IMR-90 (cell line): ENCODE measurements around the gene ATP13A5. TPM values are rescaled to one million over a fixed set of nuclear protein-coding genes. Genes with fewer than 3 reads are reported as not detected.

Experiments
- ATAC-seq: fragments of 200-7000 bp; cut with Tn5 transposase; 2 replicates; pipeline ENCODE4 v1.9.1; 2020; ENCODE audit warnings: low read depth, mild to moderate bottlenecking, moderate library complexity
- BruUV-seq: library from RNA; stranded (reverse); fragments of 400-500 nt; replicated peaks from 2 replicates; lab custom pipeline; 2021; lab: Mats Ljungman, UMichigan
- CTCF ChIA-PET: fragments of 300-600 bp; formaldehyde crosslinking; extraction: SDS; loops from one replicate; lab custom pipeline; 2021; ENCODE audit warnings: antibody characterized with exemption; lab: Yijun Ruan, JAX
- POLR2A ChIA-PET: fragments of 300-600 bp; sonication (Branson Sonifier 250); formaldehyde crosslinking; loops from one replicate; lab custom pipeline; 2022; ENCODE audit warnings: antibody characterized with exemption; ENCODE audit not compliant: unreplicated experiment; lab: Charles Lee
- DNase-seq: peaks from one replicate; pipeline ENCODE4 v3.0.0; 2013
- H2AFZ ChIP-seq: replicated peaks from 2 replicates; pipeline ENCODE3; 2013; ENCODE audit warnings: low read length, mild to moderate bottlenecking; ENCODE audit not compliant: poor library complexity
- H2AK5ac ChIP-seq: 2 replicates; pipeline ENCODE4 v1.6.1; 2013; ENCODE audit warnings: low read depth, low read length, inconsistent platforms
- H2AK9ac ChIP-seq: replicated peaks from 2 replicates; pipeline ENCODE3; 2013; ENCODE audit warnings: mild to moderate bottlenecking, low read depth, low read length, moderate library complexity; ENCODE audit not compliant: poor library complexity
- H2BK120ac ChIP-seq: 2 replicates; pipeline ENCODE4 v1.6.1; 2013; ENCODE audit warnings: low read depth, low read length, inconsistent platforms
- H2BK15ac ChIP-seq: 3 replicates; pipeline ENCODE4 v1.6.1; 2013; ENCODE audit warnings: low read depth, low read length, inconsistent platforms
- H2BK20ac ChIP-seq: 2 replicates; pipeline ENCODE4 v1.6.1; 2013; ENCODE audit warnings: low read depth, mild to moderate bottlenecking, inconsistent platforms, low read length, moderate library complexity
- H2BK5ac ChIP-seq: 2 replicates; pipeline ENCODE4 v1.6.1; 2013; ENCODE audit warnings: mild to moderate bottlenecking, low read depth, low read length, inconsistent platforms; ENCODE audit not compliant: poor library complexity, severe bottlenecking
- H3K14ac ChIP-seq: replicated peaks from 2 replicates; pipeline ENCODE4 v1.6.1; 2013; ENCODE audit warnings: low read depth, low read length, inconsistent platforms
- H3K18ac ChIP-seq: 2 replicates; pipeline ENCODE4 v1.6.1; 2013; ENCODE audit warnings: low read depth, low read length, control low read depth
- H3K23ac ChIP-seq: 2 replicates; pipeline ENCODE4 v1.6.1; 2013; ENCODE audit warnings: low read depth, low read length, inconsistent platforms
- H3K27ac ChIP-seq: 2 replicates; pipeline ENCODE4 v1.5.1; 2013; ENCODE audit warnings: mild to moderate bottlenecking, control low read depth, low read length; ENCODE audit not compliant: insufficient read depth
- H3K27me3 ChIP-seq: 2 replicates; pipeline ENCODE4 v1.6.1; 2013; ENCODE audit warnings: low read length; ENCODE audit not compliant: control insufficient read depth, insufficient read depth
- H3K36me3 ChIP-seq: 2 replicates; pipeline ENCODE4 v1.6.1; 2013; ENCODE audit warnings: low read length, mixed read lengths; ENCODE audit not compliant: control insufficient read depth, insufficient read depth
- H3K4ac ChIP-seq: 2 replicates; pipeline ENCODE4 v1.6.1; 2013; ENCODE audit warnings: low read depth, low read length, inconsistent platforms
- H3K4me1 ChIP-seq: 2 replicates; pipeline ENCODE4 v1.6.1; 2013; ENCODE audit warnings: low read length, mixed read lengths; ENCODE audit not compliant: control insufficient read depth, insufficient read depth
- H3K4me2 ChIP-seq: 2 replicates; pipeline ENCODE4 v1.6.1; 2013; ENCODE audit warnings: low read depth, mild to moderate bottlenecking, control low read depth, low read length, moderate library complexity
- H3K4me3 ChIP-seq: 2 replicates; pipeline ENCODE4 v1.5.1; 2013; ENCODE audit warnings: low read depth, mild to moderate bottlenecking, control low read depth, low read length, moderate library complexity; ENCODE audit not compliant: insufficient read depth
- H3K56ac ChIP-seq: 2 replicates; pipeline ENCODE4 v1.6.1; 2013; ENCODE audit warnings: low read length, inconsistent platforms; ENCODE audit not compliant: insufficient read depth; ENCODE audit errors: extremely low read depth
- H3K79me1 ChIP-seq, 2 experiments: 2 replicates each; pipeline ENCODE4 v1.6.1; 2013; ENCODE audit warnings: low read length in 2 of 2, inconsistent platforms in 1 of 2, low read depth in 1 of 2
- H3K9ac ChIP-seq: 2 replicates; pipeline ENCODE4 v1.6.1; 2013; ENCODE audit warnings: low read depth, low read length, control low read depth
- H3K9me1 ChIP-seq: 2 replicates; pipeline ENCODE4 v1.6.1; 2013; ENCODE audit warnings: low read length, inconsistent platforms; ENCODE audit not compliant: insufficient read depth
- H3K9me3 ChIP-seq: 2 replicates; pipeline ENCODE4 v1.6.1; 2013; ENCODE audit warnings: low read length; ENCODE audit not compliant: control insufficient read depth, insufficient read depth
- H4K20me1 ChIP-seq: 2 replicates; pipeline ENCODE4 v1.6.1; 2013; ENCODE audit warnings: low read length, inconsistent platforms; ENCODE audit not compliant: insufficient read depth
- H4K5ac ChIP-seq: 2 replicates; pipeline ENCODE4 v1.6.1; 2013; ENCODE audit warnings: mild to moderate bottlenecking, low read depth, low read length, control low read depth
- H4K8ac ChIP-seq, 2 experiments: 2 replicates each; pipeline ENCODE4 v1.6.1; 2013; ENCODE audit warnings: low read depth in 2 of 2, low read length in 2 of 2, control low read depth in 1 of 2, inconsistent platforms in 1 of 2
- H4K91ac ChIP-seq: 2 replicates; pipeline ENCODE4 v1.6.1; 2013; ENCODE audit warnings: low read depth, low read length, inconsistent platforms; ENCODE audit not compliant: insufficient read depth
- BHLHE40 ChIP-seq: fragments of 150-350 bp; IDR thresholded peaks from 2 replicates; pipeline ENCODE4 v1.6.1; 2016; ENCODE audit warnings: mild to moderate bottlenecking, low read depth, low read length
- CEBPB ChIP-seq: IDR thresholded peaks from 2 replicates; pipeline ENCODE4 v1.6.1; 2012; ENCODE audit warnings: low read depth, low read length, improper control_type of control experiment
- CHD1 ChIP-seq: IDR thresholded peaks from 2 replicates; pipeline ENCODE4 v1.6.1; 2012; ENCODE audit warnings: low read depth, low read length, improper control_type of control experiment
- FOS ChIP-seq: fragments of 150-350 bp; IDR thresholded peaks from 2 replicates; pipeline ENCODE4 v1.6.1; 2016; ENCODE audit warnings: low read depth, low read length
- MAFK ChIP-seq: IDR thresholded peaks from 2 replicates; pipeline ENCODE4 v1.6.1; 2012; ENCODE audit warnings: low read depth, low read length, improper control_type of control experiment
- MAZ ChIP-seq: IDR thresholded peaks from 2 replicates; pipeline ENCODE4 v1.6.1; 2012; ENCODE audit warnings: low read depth, mild to moderate bottlenecking, low read length, improper control_type of control experiment, moderate library complexity, borderline replicate concordance
- MXI1 ChIP-seq: IDR thresholded peaks from 2 replicates; pipeline ENCODE4 v1.6.1; 2012; ENCODE audit warnings: low read depth, mild to moderate bottlenecking, low read length, moderate library complexity, borderline replicate concordance
- POLR2A ChIP-seq: IDR thresholded peaks from 2 replicates; pipeline ENCODE4 v1.6.1; 2012; ENCODE audit warnings: mild to moderate bottlenecking, low read depth, low read length
- RAD21 ChIP-seq: IDR thresholded peaks from 2 replicates; pipeline ENCODE4 v1.6.1; 2012; ENCODE audit warnings: low read length, improper control_type of control experiment
- RCOR1 ChIP-seq: IDR thresholded peaks from 2 replicates; pipeline ENCODE4 v1.6.1; 2012; ENCODE audit warnings: mild to moderate bottlenecking, low read length, improper control_type of control experiment; ENCODE audit not compliant: insufficient replicate concordance
- RFX5 ChIP-seq: IDR thresholded peaks from 2 replicates; pipeline ENCODE4 v1.8.0; 2012; ENCODE audit warnings: low read depth, mild to moderate bottlenecking, low read length, moderate library complexity
- SMC3 ChIP-seq: fragments of 150-350 bp; IDR thresholded peaks from 2 replicates; pipeline ENCODE4 v1.6.1; 2016; ENCODE audit warnings: low read depth, mild to moderate bottlenecking, antibody characterized with exemption, low read length, moderate library complexity
- USF2 ChIP-seq: fragments of 150-350 bp; IDR thresholded peaks from 2 replicates; pipeline ENCODE4 v1.6.1; 2017; ENCODE audit warnings: mild to moderate bottlenecking, antibody characterized with exemption, low read length, low read depth
- WGBS, 2 experiments: methylation state at CpG; one replicate each; pipeline versions ENCODE4 v1.1.5 to v1.1.7; 2013; ENCODE audit warnings: missing lambda C conversion rate in 2 of 2; ENCODE audit not compliant: insufficient read length in 1 of 2; ENCODE audit errors: extremely low coverage in 2 of 2; 5-methylcytosine and 5-hydroxymethylcytosine counted together
- dilution Hi-C: fragments of 300-500 bp; cut with HindIII; formaldehyde crosslinking; loops from one replicate; pipeline ENCODE4 v1.14.3; 2018; ENCODE audit warnings: low sequenced_read_pairs; ENCODE audit not compliant: unreplicated experiment
- in situ Hi-C: fragments of 300-500 bp; cut with MboI; formaldehyde crosslinking; loops from 3 replicates; pipeline ENCODE4 v1.14.3; 2019; ENCODE audit warnings: low sequenced_read_pairs, inconsistent platforms, mixed read lengths
- intact Hi-C: fragments of 100-400 bp; cut with micrococcal nuclease; formaldehyde crosslinking; loops from 2 replicates; pipeline ENCODE4 v1.10.0; 2022
- polyA plus RNA-seq, 3 experiments: library from polyadenylated mRNA; depleted of rRNA; stranded (reverse); fragments of >200 nt; gene quantifications; 2 replicates each; pipeline ENCODE4 v1.2.3, GENCODE V29; 2012; ENCODE audit warnings: low replicate concordance in 1 of 3
- total RNA-seq: library from RNA; depleted of rRNA; stranded (reverse); fragments of >200 nt; gene quantifications from 2 replicates; pipeline ENCODE4 v1.2.3, GENCODE V29; 2012
- TF ChIP-seq, protein P1 (sequence below): conservative IDR thresholded peaks from 2 replicates; pipeline ENCODE4 v1.5.1; 2012; ENCODE audit warnings: mild to moderate bottlenecking, low read depth, low read length, improper control_type of control experiment
- TF ChIP-seq, protein P2 (sequence below): fragments of 150-350 bp; IDR thresholded peaks from 2 replicates; pipeline ENCODE4 v1.6.1; 2016; ENCODE audit warnings: low read depth, mild to moderate bottlenecking, low read length, moderate library complexity, borderline replicate concordance

ATP13A5 gene
- total and polyA plus RNA-seq, 2 of the 4 experiments (the other 2 are of a cell fraction): not detected

GRCh38 chr3:193418576-193419373 is 40.2 kb upstream of the ATP13A5 start:
- H2BK120ac ChIP-seq: no peak overlapping the region
- no peaks in the 10 kb centered on the region for H4K20me1 ChIP-seq
- no peaks in the 10 kb centered on the region for H3K4me1 ChIP-seq
- no peak overlapping the region for H2BK20ac ChIP-seq
- no TSS peak for BruUV-seq
- H3K14ac ChIP-seq: no peak overlapping the region
- H3K23ac ChIP-seq: no peak overlapping the region
- no peaks in the 10 kb centered on the region for H3K36me3 ChIP-seq
- no peak overlapping the region for H3K4me3 ChIP-seq
- no peak overlapping the region for H2BK5ac ChIP-seq
- H3K56ac ChIP-seq: no peak overlapping the region
- no peak overlapping the region for H2AK9ac ChIP-seq
- DNase-seq (no peak), ATAC-seq (no peak)
- no peak overlapping the region for H3K18ac ChIP-seq
- H2AFZ ChIP-seq: no peak overlapping the region
- no peak overlapping the region for H4K5ac ChIP-seq
- H3K27ac ChIP-seq: no peak overlapping the region
- no peak overlapping the region for H3K4ac ChIP-seq
- POLR2A ChIA-PET: no interaction called here
- no peak overlapping the region for H3K4me2 ChIP-seq
- no peak overlapping the region for H3K9ac ChIP-seq
- no peak overlapping the region for H4K8ac ChIP-seq
- dilution Hi-C loops (no loop called here), intact Hi-C loops (no loop called here), in situ Hi-C loops (no loop called here)
- peaks cover 19% of the 10 kb centered on the region for H3K9me3 ChIP-seq
- no peak overlapping the region for H2AK5ac ChIP-seq
- TF ChIP-seq FOS (no peak), MAFK (no peak), SMC3 (no peak), RFX5 (no peak), RCOR1 (no peak), CEBPB (no peak), BHLHE40 (no peak), POLR2A (no peak), MAZ (no peak), USF2 (no peak), MXI1 (no peak), RAD21 (no peak), CHD1 (no peak)
- TF ChIP-seq, protein P1, sequence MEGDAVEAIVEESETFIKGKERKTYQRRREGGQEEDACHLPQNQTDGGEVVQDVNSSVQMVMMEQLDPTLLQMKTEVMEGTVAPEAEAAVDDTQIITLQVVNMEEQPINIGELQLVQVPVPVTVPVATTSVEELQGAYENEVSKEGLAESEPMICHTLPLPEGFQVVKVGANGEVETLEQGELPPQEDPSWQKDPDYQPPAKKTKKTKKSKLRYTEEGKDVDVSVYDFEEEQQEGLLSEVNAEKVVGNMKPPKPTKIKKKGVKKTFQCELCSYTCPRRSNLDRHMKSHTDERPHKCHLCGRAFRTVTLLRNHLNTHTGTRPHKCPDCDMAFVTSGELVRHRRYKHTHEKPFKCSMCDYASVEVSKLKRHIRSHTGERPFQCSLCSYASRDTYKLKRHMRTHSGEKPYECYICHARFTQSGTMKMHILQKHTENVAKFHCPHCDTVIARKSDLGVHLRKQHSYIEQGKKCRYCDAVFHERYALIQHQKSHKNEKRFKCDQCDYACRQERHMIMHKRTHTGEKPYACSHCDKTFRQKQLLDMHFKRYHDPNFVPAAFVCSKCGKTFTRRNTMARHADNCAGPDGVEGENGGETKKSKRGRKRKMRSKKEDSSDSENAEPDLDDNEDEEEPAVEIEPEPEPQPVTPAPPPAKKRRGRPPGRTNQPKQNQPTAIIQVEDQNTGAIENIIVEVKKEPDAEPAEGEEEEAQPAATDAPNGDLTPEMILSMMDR: no peak
- TF ChIP-seq, protein P2, sequence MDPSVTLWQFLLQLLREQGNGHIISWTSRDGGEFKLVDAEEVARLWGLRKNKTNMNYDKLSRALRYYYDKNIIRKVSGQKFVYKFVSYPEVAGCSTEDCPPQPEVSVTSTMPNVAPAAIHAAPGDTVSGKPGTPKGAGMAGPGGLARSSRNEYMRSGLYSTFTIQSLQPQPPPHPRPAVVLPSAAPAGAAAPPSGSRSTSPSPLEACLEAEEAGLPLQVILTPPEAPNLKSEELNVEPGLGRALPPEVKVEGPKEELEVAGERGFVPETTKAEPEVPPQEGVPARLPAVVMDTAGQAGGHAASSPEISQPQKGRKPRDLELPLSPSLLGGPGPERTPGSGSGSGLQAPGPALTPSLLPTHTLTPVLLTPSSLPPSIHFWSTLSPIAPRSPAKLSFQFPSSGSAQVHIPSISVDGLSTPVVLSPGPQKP: no peak
- H2BK15ac ChIP-seq: no peak overlapping the region
- CTCF ChIA-PET: interaction anchor here (0.5 kb wide), 1 partner anchor 694 kb away, joined by 3 read pairs; no protein-coding TSS in a partner anchor
- H3K9me1 ChIP-seq: no peaks in the 10 kb centered on the region
- H3K79me1 ChIP-seq: no peaks in the 10 kb centered on the region
- no peak overlapping the region for H4K91ac ChIP-seq
- no peaks in the 10 kb centered on the region for H3K27me3 ChIP-seq
- 42% methylated on average over 2 of the region's 4 CpGs; no CpG with 5 or more reads in 1 of the 2 experiments for WGBS, 2 experiments
